DMS 273 (cell line): ENCODE results near the gene FXR2.

ENCODE experiments used
- DNase-seq: peaks from one replicate; lab custom pipeline; 2025; ENCODE audit not compliant: unreplicated experiment; lab: John Stamatoyannopoulos, UW

Gene FXR2

GRCh38 chr17:7573324-7574080 is 41.2 kb downstream of the FXR2 start:
- DNase-seq, result peak; percentile 87

- peak; percentile 99 for DNase-seq
Observed at GRCh38 chr17:7572588-7573323, 41.9 kb downstream of the FXR2 start.

- no peak for DNase-seq
Observed at GRCh38 chr17:7572338-7572587, 42.4 kb downstream of the FXR2 start.

- DNase-seq, result no peak
Observed at GRCh38 chr17:7570351-7570750, 44.3 kb downstream of the FXR2 start.

- no peak for DNase-seq
Observed at GRCh38 chr17:7569571-7569970, 45.1 kb downstream of the FXR2 start.

- no peak for DNase-seq
Observed at GRCh38 chr17:7563115-7563869, 51.4 kb downstream of the FXR2 start.

- DNase-seq, result peak; percentile 52
Observed at GRCh38 chr17:7562208-7562605, 52.5 kb downstream of the FXR2 start.

- DNase-seq, result peak; percentile 94
Observed at GRCh38 chr17:7561589-7562207, 53.0 kb downstream of the FXR2 start, which contains the start of gene SENP3. SENP3 (plus strand) TSS chr17:7561919; CDS start chr17:7563077, 1,158 bp downstream.

GRCh38 chr17:7561028-7561575 is 53.6 kb downstream of the FXR2 start:
- peak; percentile 90 for DNase-seq

- DNase-seq, result peak; percentile 46
Observed at GRCh38 chr17:7560172-7561027, 54.3 kb downstream of the FXR2 start.

- DNase-seq, result no peak
Observed at GRCh38 chr17:7559320-7560171, 55.2 kb downstream of the FXR2 start.

- no peak for DNase-seq
Observed at GRCh38 chr17:7558544-7559319, 56.0 kb downstream of the FXR2 start, which contains the start of gene TNFSF13. TNFSF13 (plus strand) TSS chr17:7558750; CDS start chr17:7559040, 290 bp downstream.

- DNase-seq, result peak; percentile 48
Observed at GRCh38 chr17:7557775-7558543, 56.7 kb downstream of the FXR2 start.

- no peak for DNase-seq
Observed at GRCh38 chr17:7557147-7557764, 57.4 kb downstream of the FXR2 start.

GRCh38 chr17:7556627-7557026 is 58.1 kb downstream of the FXR2 start:
- DNase-seq, result no peak

- DNase-seq, result no peak
Observed at GRCh38 chr17:7555320-7555948, 59.3 kb downstream of the FXR2 start.

- no peak for DNase-seq
Observed at GRCh38 chr17:7553356-7553755, 61.3 kb downstream of the FXR2 start.
